HL-60 (cell line): ENCODE data around the gene CADM1.

ENCODE experiments used
- DNase-seq, 2 experiments: peaks; one replicate each; pipeline ENCODE4 v3.0.0-alpha.2; 2010 to 2020; ENCODE audit warnings: low read depth in 1 of 2, low spot score in 1 of 2
- H3K27ac ChIP-seq: fragments of 250-450 bp; sonication (Bioruptor Pico); replicated peaks from 2 replicates; pipeline ENCODE4 v1.5.1; 2020; ENCODE audit warnings: mild to moderate bottlenecking, moderate library complexity
- H3K27me3 ChIP-seq: fragments of 250-450 bp; sonication (Bioruptor Pico); 2 replicates; pipeline ENCODE4 v1.5.1; 2021; ENCODE audit warnings: mild to moderate bottlenecking, moderate library complexity; ENCODE audit not compliant: insufficient read depth, poor library complexity, severe bottlenecking
- H3K4me3 ChIP-seq: replicated peaks from 2 replicates; pipeline ENCODE4 v1.5.1; 2011; ENCODE audit warnings: mild to moderate bottlenecking, control low read depth, low read length; ENCODE audit not compliant: insufficient read depth
- CTCF ChIP-seq: IDR thresholded peaks from one replicate; pipeline ENCODE4 v1.5.1; 2011; ENCODE audit warnings: low read length, control low read depth, inconsistent platforms; ENCODE audit not compliant: insufficient read depth
- GABPA ChIP-seq: IDR thresholded peaks from 2 replicates; pipeline ENCODE4 v1.6.1; 2012; ENCODE audit warnings: low read depth
- POLR2AphosphoS5 ChIP-seq: IDR thresholded peaks from 2 replicates; pipeline ENCODE4 v1.6.1; 2012; ENCODE audit warnings: low read depth
- REST ChIP-seq: IDR thresholded peaks from 2 replicates; pipeline ENCODE4 v1.6.1; 2012; ENCODE audit warnings: low read depth; ENCODE audit not compliant: insufficient replicate concordance
- SPI1 ChIP-seq: IDR thresholded peaks from 2 replicates; pipeline ENCODE4 v1.6.1; 2012; ENCODE audit warnings: low read depth, mild to moderate bottlenecking, borderline replicate concordance

Gene CADM1

GRCh38 chr11:115407496-115407895 is 96.7 kb downstream of the CADM1 start:
- Histone ChIP-seq H3K27ac (no peak overlapping the region), H3K4me3 (no peak overlapping the region), H3K27me3 (no peaks in the 10 kb centered on the region)
- TF ChIP-seq CTCF (no peak), SPI1 (no peak), REST (no peak), GABPA (no peak), POLR2AphosphoS5 (no peak)
- no peak for DNase-seq

GRCh38 chr11:115406404-115406803 is 97.8 kb downstream of the CADM1 start:
- H3K27ac ChIP-seq = no peak overlapping the region
- no peak for TF ChIP-seq REST
- no peak for TF ChIP-seq CTCF
- no peak for TF ChIP-seq SPI1
- no peak for TF ChIP-seq POLR2AphosphoS5
- no peak overlapping the region for H3K4me3 ChIP-seq
- no peak for DNase-seq
- no peaks in the 10 kb centered on the region for H3K27me3 ChIP-seq

- H3K27ac ChIP-seq = no peak overlapping the region
- DNase-seq = no peak
- H3K27me3 ChIP-seq = peaks cover 3% of the 10 kb centered on the region
- H3K4me3 ChIP-seq = no peak overlapping the region
- no peak for TF ChIP-seq GABPA
- no peak for TF ChIP-seq SPI1
- TF ChIP-seq CTCF = no peak
- TF ChIP-seq REST = no peak
- TF ChIP-seq POLR2AphosphoS5 = no peak
Observed at GRCh38 chr11:115398333-115399080, 105.7 kb downstream of the CADM1 start.
